Mucosa of rectum (tissue), 2 donors: ENCODE results near the gene TEX38.

Experiments
- H3K27ac ChIP-seq, 2 donors: one replicate each; pipeline ENCODE4 v1.7.0; 2013; ENCODE audit warnings: inconsistent platforms in 2 of 2, low read depth in 2 of 2, low read length in 2 of 2
- H3K27me3 ChIP-seq, 2 donors: one replicate each; pipeline ENCODE4 v1.7.0; 2013; ENCODE audit warnings: low read length in 2 of 2; ENCODE audit not compliant: control insufficient read depth in 2 of 2, insufficient read depth in 2 of 2
- H3K36me3 ChIP-seq, 2 donors: one replicate each; pipeline ENCODE4 v1.7.0; 2013; ENCODE audit warnings: low read length in 2 of 2; ENCODE audit not compliant: control insufficient read depth in 2 of 2, insufficient read depth in 2 of 2
- H3K4me1 ChIP-seq, 2 donors: one replicate each; pipeline ENCODE4 v1.7.0; 2013; ENCODE audit warnings: low read length in 2 of 2, mild to moderate bottlenecking in 1 of 2; ENCODE audit not compliant: control insufficient read depth in 2 of 2, insufficient read depth in 2 of 2
- H3K4me3 ChIP-seq, 2 donors: one replicate each; pipeline ENCODE4 v1.7.0; 2013; ENCODE audit warnings: low read length in 2 of 2
- H3K9ac ChIP-seq, 2 donors: one replicate each; pipeline ENCODE4 v1.7.0; 2013; ENCODE audit warnings: low read length in 2 of 2, low read depth in 1 of 2, mild to moderate bottlenecking in 1 of 2
- H3K9me3 ChIP-seq, 2 donors: one replicate each; pipeline ENCODE4 v1.7.0; 2013; ENCODE audit warnings: low read length in 2 of 2; ENCODE audit not compliant: control insufficient read depth in 2 of 2
- donor health status: healthy.
- donor health status: Normal muscosa, but diverticular disease.

Gene TEX38

GRCh38 chr1:46697053-46697452, 25.4 kb downstream of the TEX38 start:
- Histone ChIP-seq H3K9ac (no peak overlapping the region), H3K4me1 (peaks cover 0 to 2% of the 10 kb centered on the region in 2 donors), H3K27me3 (no peaks in the 10 kb centered on the region), H3K36me3 (peaks cover 31 to 50% of the 10 kb centered on the region in 2 donors), H3K27ac (no peak overlapping the region), H3K9me3 (no peaks in the 10 kb centered on the region), H3K4me3 (no peak overlapping the region)

- Histone ChIP-seq H3K36me3 (peaks cover 37 to 54% of the 10 kb centered on the region in 2 donors), H3K4me3 (no peak overlapping the region), H3K27ac (no peak overlapping the region), H3K27me3 (no peaks in the 10 kb centered on the region), H3K9me3 (no peaks in the 10 kb centered on the region), H3K4me1 (peaks cover 0 to 6% of the 10 kb centered on the region in 2 donors), H3K9ac (no peak overlapping the region)
Observed at GRCh38 chr1:46699666-46700065, 28.0 kb downstream of the TEX38 start.

GRCh38 chr1:46703927-46704641, 32.4 kb downstream of the TEX38 start:
- Histone ChIP-seq H3K27me3 (no peaks in the 10 kb centered on the region), H3K27ac (no peak overlapping the region), H3K4me1 (peaks cover 0 to 6% of the 10 kb centered on the region in 2 donors), H3K9ac (no peak overlapping the region), H3K4me3 (no peak overlapping the region), H3K9me3 (no peaks in the 10 kb centered on the region), H3K36me3 (peaks cover 45 to 60% of the 10 kb centered on the region in 2 donors)

GRCh38 chr1:46705408-46705807, 33.8 kb downstream of the TEX38 start:
- Histone ChIP-seq H3K4me3 (no peak overlapping the region), H3K27ac (no peak overlapping the region), H3K36me3 (peaks cover 46 to 57% of the 10 kb centered on the region in 2 donors), H3K4me1 (peaks cover 0 to 6% of the 10 kb centered on the region in 2 donors), H3K9ac (no peak overlapping the region), H3K27me3 (no peaks in the 10 kb centered on the region), H3K9me3 (no peaks in the 10 kb centered on the region)

GRCh38 chr1:46708121-46708520, 36.5 kb downstream of the TEX38 start:
- no peaks in the 10 kb centered on the region for H3K9me3 ChIP-seq
- no peak overlapping the region for H3K27ac ChIP-seq
- no peaks in the 10 kb centered on the region for H3K27me3 ChIP-seq
- H3K4me3 ChIP-seq: no peak overlapping the region
- peaks cover 37 to 52% of the 10 kb centered on the region in 2 donors for H3K36me3 ChIP-seq
- no peak overlapping the region for H3K9ac ChIP-seq
- peaks cover 0 to 6% of the 10 kb centered on the region in 2 donors for H3K4me1 ChIP-seq

GRCh38 chr1:46714976-46715375, 43.3 kb downstream of the TEX38 start:
- peaks cover 23 to 26% of the 10 kb centered on the region in 2 donors for H3K4me1 ChIP-seq

GRCh38 chr1:46717654-46718053, 46.0 kb downstream of the TEX38 start:
- no peak overlapping the region for H3K27ac ChIP-seq
- peak overlapping the region; percentile 96 to 97 for H3K9ac ChIP-seq
- no peaks in the 10 kb centered on the region for H3K27me3 ChIP-seq
- no peaks in the 10 kb centered on the region for H3K9me3 ChIP-seq
- H3K4me1 ChIP-seq: peaks cover 23 to 26% of the 10 kb centered on the region in 2 donors
- peak overlapping the region; percentile 89 to 94 for H3K4me3 ChIP-seq
- peaks cover 18 to 32% of the 10 kb centered on the region in 2 donors for H3K36me3 ChIP-seq

More at GRCh38 chr1:46714976-46715375, 43.3 kb downstream of the TEX38 start:
- no peak overlapping the region for H3K4me3 ChIP-seq
- H3K9me3 ChIP-seq: no peaks in the 10 kb centered on the region
- H3K36me3 ChIP-seq: peaks cover 25 to 32% of the 10 kb centered on the region in 2 donors
- no peak overlapping the region for H3K27ac ChIP-seq
- H3K9ac ChIP-seq: no peak overlapping the region
- H3K27me3 ChIP-seq: no peaks in the 10 kb centered on the region

GRCh38 chr1:46718340-46718726, 46.7 kb downstream of the TEX38 start:
- Histone ChIP-seq H3K27ac (peak overlapping the region; percentile 76 to 92), H3K9me3 (no peaks in the 10 kb centered on the region), H3K4me3 (peak overlapping the region; percentile 89 to 94), H3K9ac (peak overlapping the region; percentile 96 to 97), H3K36me3 (peaks cover 18 to 26% of the 10 kb centered on the region in 2 donors), H3K27me3 (no peaks in the 10 kb centered on the region), H3K4me1 (peaks cover 23 to 26% of the 10 kb centered on the region in 2 donors)

- H3K27ac ChIP-seq: peak within 1 kb of the TSS; percentile 76 to 92
- H3K27me3 ChIP-seq: no peaks in the 10 kb centered on the region
- peak within 1 kb of the TSS; percentile 96 to 97 for H3K9ac ChIP-seq
- H3K4me3 ChIP-seq: peak within 1 kb of the TSS; percentile 89 to 94
- peaks cover 14 to 20% of the 10 kb centered on the region in 2 donors for H3K36me3 ChIP-seq
- peaks cover 23 to 26% of the 10 kb centered on the region in 2 donors for H3K4me1 ChIP-seq
- H3K9me3 ChIP-seq: no peaks in the 10 kb centered on the region
Observed at GRCh38 chr1:46718727-46719622, 47.3 kb downstream of the TEX38 start, which contains the start of gene EFCAB14. TSS of gene EFCAB14 (minus strand) at chr1:46719114. CDS start at chr1:46718087, 1,027 bp downstream.

- Histone ChIP-seq H3K27me3 (no peaks in the 10 kb centered on the region), H3K36me3 (peaks cover 11 to 14% of the 10 kb centered on the region in 2 donors), H3K27ac (peak overlapping the region; percentile 76 to 92), H3K9me3 (no peaks in the 10 kb centered on the region), H3K4me1 (peaks cover 23 to 26% of the 10 kb centered on the region in 2 donors), H3K9ac (peak overlapping the region; percentile 52 to 97), H3K4me3 (peak overlapping the region; percentile 49 to 94)
Observed at GRCh38 chr1:46719689-46720088, 48.0 kb downstream of the TEX38 start.
